Measurements from ENCODE around the gene MKKS. TPM values are rescaled to one million over a fixed set of nuclear protein-coding genes. Genes with fewer than 3 reads are reported as not detected.

MKKS gene
- total and polyA plus RNA-seq, 10 donors: 10.4 to 18.8 (median 14.0) TPM

GRCh38 chr20:10436053-10436699 is 2.2 kb upstream of the MKKS start:
- peak overlapping the region in 1 of 8 donors; percentile 90 for H3K27ac ChIP-seq
- H3K9me3 ChIP-seq: no peaks in the 10 kb centered on the region
- H3K4me3 ChIP-seq: peak overlapping the region in 3 of 8 donors; percentile 72 to 95 (median 73)
- 96 to 98% (median 98%) methylated on average over 20 of the region's 20 CpGs for WGBS, 5 donors
- peaks cover 11 to 45% (median 29%) of the 10 kb centered on the region in 6 donors for H3K4me1 ChIP-seq
- H3K27me3 ChIP-seq (replicated peaks in 1 of 7): no peaks in the 10 kb centered on the region
- intact Hi-C loops (cut with DNase I; ENCODE audit: low total_unique reads): no loop called here
- H3K36me3 ChIP-seq: no peaks in the 10 kb centered on the region
- TF ChIP-seq POLR2AphosphoS5 (IDR thresholded peaks at IDR 0.05) (no peak), POLR2A (IDR thresholded peaks at IDR 0.05) (no peak), CTCF (IDR thresholded peaks at IDR 0.05 in 8 of 11, conservative IDR thresholded peaks at IDR 0.05 in 3 of 11) (no peak)
- peak; percentile 79 for DNase-seq

GRCh38 chr20:10434832-10435812 is 1.1 kb upstream of the MKKS start, which contains the start of gene SLX4IP:
TSS of gene SLX4IP (plus strand) at chr20:10435305. CDS start at chr20:10458205, 22,900 bp downstream.
- Histone ChIP-seq H3K4me1 (peaks cover 11 to 56% (median 33%) of the 10 kb centered on the region in 6 donors), H3K9me3 (no peaks in the 10 kb centered on the region), H3K4me3 (peak within 1 kb of the TSS; percentile 65 to 95 (median 75)), H3K36me3 (no peaks in the 10 kb centered on the region), H3K27ac (peak within 1 kb of the TSS; percentile 90 to 97 (median 95)), H3K27me3 (replicated peaks in 1 of 7) (no peaks in the 10 kb centered on the region)
- peak; percentile 95 for DNase-seq
- WGBS, 5 donors: 1 to 3% (median 2%) methylated on average over 31 to 32 of the region's 32 CpGs
- no peak for TF ChIP-seq POLR2A (IDR thresholded peaks at IDR 0.05)
- TF ChIP-seq POLR2AphosphoS5 (IDR thresholded peaks at IDR 0.05): peak in 2 of 3 donors; percentile 77 to 78
- TF ChIP-seq CTCF (IDR thresholded peaks at IDR 0.05 in 8 of 11, conservative IDR thresholded peaks at IDR 0.05 in 3 of 11): peak in 1 of 11 experiments; percentile 3
- intact Hi-C loops (cut with DNase I; ENCODE audit: low total_unique reads): no loop called here

- intact Hi-C loops (cut with DNase I; ENCODE audit: low total_unique reads): no loop called here
- peak in 1 of 11 experiments; percentile 10 for TF ChIP-seq CTCF (IDR thresholded peaks at IDR 0.05 in 8 of 11, conservative IDR thresholded peaks at IDR 0.05 in 3 of 11)
- peak in 2 of 3 donors; percentile 74 to 96 for TF ChIP-seq POLR2A (IDR thresholded peaks at IDR 0.05)
- TF ChIP-seq POLR2AphosphoS5 (IDR thresholded peaks at IDR 0.05): peak in 1 of 3 donors; percentile 97
Observed at GRCh38 chr20:10434467-10434831, 427 bp upstream of the MKKS start.

More at GRCh38 chr20:10434467-10434831, 427 bp upstream of the MKKS start:
- peak overlapping the region; percentile 90 to 97 (median 95) for H3K27ac ChIP-seq
- H3K36me3 ChIP-seq: no peaks in the 10 kb centered on the region
- H3K27me3 ChIP-seq (replicated peaks in 1 of 7): no peaks in the 10 kb centered on the region
- peaks cover 11 to 63% (median 37%) of the 10 kb centered on the region in 6 donors for H3K4me1 ChIP-seq
- DNase-seq: peak; percentile 91
- H3K4me3 ChIP-seq: peak overlapping the region; percentile 65 to 95 (median 75)
- no peaks in the 10 kb centered on the region for H3K9me3 ChIP-seq
- WGBS, 5 donors: 0 to 1% (median 0%) methylated on average over 17 of the region's 17 CpGs
